ENCODE measurements around the gene RAD9A. TPM values are rescaled to one million over a fixed set of nuclear protein-coding genes. Genes with fewer than 3 reads are reported as not detected.

The RAD9A gene
- total and polyA plus RNA-seq, 9 of the 15 experiments (the other 6 are each of a cell fraction or from before 2014, with no cell fraction given) = 1.4 to 41.2 (median 16.1) TPM

- TF ChIP-seq, protein P1, sequence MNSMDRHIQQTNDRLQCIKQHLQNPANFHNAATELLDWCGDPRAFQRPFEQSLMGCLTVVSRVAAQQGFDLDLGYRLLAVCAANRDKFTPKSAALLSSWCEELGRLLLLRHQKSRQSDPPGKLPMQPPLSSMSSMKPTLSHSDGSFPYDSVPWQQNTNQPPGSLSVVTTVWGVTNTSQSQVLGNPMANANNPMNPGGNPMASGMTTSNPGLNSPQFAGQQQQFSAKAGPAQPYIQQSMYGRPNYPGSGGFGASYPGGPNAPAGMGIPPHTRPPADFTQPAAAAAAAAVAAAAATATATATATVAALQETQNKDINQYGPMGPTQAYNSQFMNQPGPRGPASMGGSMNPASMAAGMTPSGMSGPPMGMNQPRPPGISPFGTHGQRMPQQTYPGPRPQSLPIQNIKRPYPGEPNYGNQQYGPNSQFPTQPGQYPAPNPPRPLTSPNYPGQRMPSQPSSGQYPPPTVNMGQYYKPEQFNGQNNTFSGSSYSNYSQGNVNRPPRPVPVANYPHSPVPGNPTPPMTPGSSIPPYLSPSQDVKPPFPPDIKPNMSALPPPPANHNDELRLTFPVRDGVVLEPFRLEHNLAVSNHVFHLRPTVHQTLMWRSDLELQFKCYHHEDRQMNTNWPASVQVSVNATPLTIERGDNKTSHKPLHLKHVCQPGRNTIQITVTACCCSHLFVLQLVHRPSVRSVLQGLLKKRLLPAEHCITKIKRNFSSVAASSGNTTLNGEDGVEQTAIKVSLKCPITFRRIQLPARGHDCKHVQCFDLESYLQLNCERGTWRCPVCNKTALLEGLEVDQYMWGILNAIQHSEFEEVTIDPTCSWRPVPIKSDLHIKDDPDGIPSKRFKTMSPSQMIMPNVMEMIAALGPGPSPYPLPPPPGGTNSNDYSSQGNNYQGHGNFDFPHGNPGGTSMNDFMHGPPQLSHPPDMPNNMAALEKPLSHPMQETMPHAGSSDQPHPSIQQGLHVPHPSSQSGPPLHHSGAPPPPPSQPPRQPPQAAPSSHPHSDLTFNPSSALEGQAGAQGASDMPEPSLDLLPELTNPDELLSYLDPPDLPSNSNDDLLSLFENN (IDR thresholded peaks at IDR 0.05; ENCODE audit: low read depth in 2 of 2, low read length in 2 of 2) = 0 out of 4 replicates have a peak, but pooled peaks of 1 of the 2 experiments have one; percentile 28
- TF ChIP-seq E2F3 (CRISPR knock-in tag; IDR thresholded peaks at IDR 0.05) (no peak), FOS (IDR thresholded peaks at IDR 0.05; ENCODE audit: extremely low read depth, insufficient read length) (no peak), KLF10 (CRISPR knock-in tag; IDR thresholded peaks at IDR 0.05) (no peak), CBX2 (IDR thresholded peaks at IDR 0.05; ENCODE audit: insufficient read depth, low read length, poor library complexity, severe bottlenecking) (no peak), BRD4 (IDR thresholded peaks at IDR 0.05) (no peak), SLC30A9 (CRISPR knock-in tag; IDR thresholded peaks at IDR 0.05) (no peak), SIN3A (IDR thresholded peaks at IDR 0.05; ENCODE audit: borderline replicate concordance in 2 of 2, control insufficient read depth in 1 of 2, low read depth in 2 of 2, low read length in 2 of 2) (no peak), KHSRP (IDR thresholded peaks at IDR 0.05) (no peak), TRIM24 (IDR thresholded peaks at IDR 0.05) (no peak), HNRNPL (IDR thresholded peaks at IDR 0.05; ENCODE audit: low read depth, low read length) (no peak), ZNF146 (CRISPR knock-in tag; IDR thresholded peaks at IDR 0.05; ENCODE audit: unreplicated experiment) (no peak)
- TF ChIP-seq, protein P2, sequence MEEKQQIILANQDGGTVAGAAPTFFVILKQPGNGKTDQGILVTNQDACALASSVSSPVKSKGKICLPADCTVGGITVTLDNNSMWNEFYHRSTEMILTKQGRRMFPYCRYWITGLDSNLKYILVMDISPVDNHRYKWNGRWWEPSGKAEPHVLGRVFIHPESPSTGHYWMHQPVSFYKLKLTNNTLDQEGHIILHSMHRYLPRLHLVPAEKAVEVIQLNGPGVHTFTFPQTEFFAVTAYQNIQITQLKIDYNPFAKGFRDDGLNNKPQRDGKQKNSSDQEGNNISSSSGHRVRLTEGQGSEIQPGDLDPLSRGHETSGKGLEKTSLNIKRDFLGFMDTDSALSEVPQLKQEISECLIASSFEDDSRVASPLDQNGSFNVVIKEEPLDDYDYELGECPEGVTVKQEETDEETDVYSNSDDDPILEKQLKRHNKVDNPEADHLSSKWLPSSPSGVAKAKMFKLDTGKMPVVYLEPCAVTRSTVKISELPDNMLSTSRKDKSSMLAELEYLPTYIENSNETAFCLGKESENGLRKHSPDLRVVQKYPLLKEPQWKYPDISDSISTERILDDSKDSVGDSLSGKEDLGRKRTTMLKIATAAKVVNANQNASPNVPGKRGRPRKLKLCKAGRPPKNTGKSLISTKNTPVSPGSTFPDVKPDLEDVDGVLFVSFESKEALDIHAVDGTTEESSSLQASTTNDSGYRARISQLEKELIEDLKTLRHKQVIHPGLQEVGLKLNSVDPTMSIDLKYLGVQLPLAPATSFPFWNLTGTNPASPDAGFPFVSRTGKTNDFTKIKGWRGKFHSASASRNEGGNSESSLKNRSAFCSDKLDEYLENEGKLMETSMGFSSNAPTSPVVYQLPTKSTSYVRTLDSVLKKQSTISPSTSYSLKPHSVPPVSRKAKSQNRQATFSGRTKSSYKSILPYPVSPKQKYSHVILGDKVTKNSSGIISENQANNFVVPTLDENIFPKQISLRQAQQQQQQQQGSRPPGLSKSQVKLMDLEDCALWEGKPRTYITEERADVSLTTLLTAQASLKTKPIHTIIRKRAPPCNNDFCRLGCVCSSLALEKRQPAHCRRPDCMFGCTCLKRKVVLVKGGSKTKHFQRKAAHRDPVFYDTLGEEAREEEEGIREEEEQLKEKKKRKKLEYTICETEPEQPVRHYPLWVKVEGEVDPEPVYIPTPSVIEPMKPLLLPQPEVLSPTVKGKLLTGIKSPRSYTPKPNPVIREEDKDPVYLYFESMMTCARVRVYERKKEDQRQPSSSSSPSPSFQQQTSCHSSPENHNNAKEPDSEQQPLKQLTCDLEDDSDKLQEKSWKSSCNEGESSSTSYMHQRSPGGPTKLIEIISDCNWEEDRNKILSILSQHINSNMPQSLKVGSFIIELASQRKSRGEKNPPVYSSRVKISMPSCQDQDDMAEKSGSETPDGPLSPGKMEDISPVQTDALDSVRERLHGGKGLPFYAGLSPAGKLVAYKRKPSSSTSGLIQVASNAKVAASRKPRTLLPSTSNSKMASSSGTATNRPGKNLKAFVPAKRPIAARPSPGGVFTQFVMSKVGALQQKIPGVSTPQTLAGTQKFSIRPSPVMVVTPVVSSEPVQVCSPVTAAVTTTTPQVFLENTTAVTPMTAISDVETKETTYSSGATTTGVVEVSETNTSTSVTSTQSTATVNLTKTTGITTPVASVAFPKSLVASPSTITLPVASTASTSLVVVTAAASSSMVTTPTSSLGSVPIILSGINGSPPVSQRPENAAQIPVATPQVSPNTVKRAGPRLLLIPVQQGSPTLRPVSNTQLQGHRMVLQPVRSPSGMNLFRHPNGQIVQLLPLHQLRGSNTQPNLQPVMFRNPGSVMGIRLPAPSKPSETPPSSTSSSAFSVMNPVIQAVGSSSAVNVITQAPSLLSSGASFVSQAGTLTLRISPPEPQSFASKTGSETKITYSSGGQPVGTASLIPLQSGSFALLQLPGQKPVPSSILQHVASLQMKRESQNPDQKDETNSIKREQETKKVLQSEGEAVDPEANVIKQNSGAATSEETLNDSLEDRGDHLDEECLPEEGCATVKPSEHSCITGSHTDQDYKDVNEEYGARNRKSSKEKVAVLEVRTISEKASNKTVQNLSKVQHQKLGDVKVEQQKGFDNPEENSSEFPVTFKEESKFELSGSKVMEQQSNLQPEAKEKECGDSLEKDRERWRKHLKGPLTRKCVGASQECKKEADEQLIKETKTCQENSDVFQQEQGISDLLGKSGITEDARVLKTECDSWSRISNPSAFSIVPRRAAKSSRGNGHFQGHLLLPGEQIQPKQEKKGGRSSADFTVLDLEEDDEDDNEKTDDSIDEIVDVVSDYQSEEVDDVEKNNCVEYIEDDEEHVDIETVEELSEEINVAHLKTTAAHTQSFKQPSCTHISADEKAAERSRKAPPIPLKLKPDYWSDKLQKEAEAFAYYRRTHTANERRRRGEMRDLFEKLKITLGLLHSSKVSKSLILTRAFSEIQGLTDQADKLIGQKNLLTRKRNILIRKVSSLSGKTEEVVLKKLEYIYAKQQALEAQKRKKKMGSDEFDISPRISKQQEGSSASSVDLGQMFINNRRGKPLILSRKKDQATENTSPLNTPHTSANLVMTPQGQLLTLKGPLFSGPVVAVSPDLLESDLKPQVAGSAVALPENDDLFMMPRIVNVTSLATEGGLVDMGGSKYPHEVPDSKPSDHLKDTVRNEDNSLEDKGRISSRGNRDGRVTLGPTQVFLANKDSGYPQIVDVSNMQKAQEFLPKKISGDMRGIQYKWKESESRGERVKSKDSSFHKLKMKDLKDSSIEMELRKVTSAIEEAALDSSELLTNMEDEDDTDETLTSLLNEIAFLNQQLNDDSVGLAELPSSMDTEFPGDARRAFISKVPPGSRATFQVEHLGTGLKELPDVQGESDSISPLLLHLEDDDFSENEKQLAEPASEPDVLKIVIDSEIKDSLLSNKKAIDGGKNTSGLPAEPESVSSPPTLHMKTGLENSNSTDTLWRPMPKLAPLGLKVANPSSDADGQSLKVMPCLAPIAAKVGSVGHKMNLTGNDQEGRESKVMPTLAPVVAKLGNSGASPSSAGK (IDR thresholded peaks at IDR 0.05) = peak; percentile 32; the same call in 1 of the 2 replicates
Measured at GRCh38 chr11:67372321-67372992, 19.3 kb upstream of the RAD9A start (continued).
